GM19438 (cell line): ENCODE measurements around the gene CMTM4.
"Not testable (repeated sequence)": the region's sequence is repeated elsewhere in the genome, so short reads cannot be mapped to it uniquely, and the experiment has no call there.

Experiments
- ATAC-seq: cut with Tn5 transposase; IDR thresholded peaks from one replicate; pipeline ENCODE4 v1.9.1; 2021; ENCODE audit warnings: low read depth; ENCODE audit not compliant: unreplicated experiment

CMTM4 gene

DNA sequence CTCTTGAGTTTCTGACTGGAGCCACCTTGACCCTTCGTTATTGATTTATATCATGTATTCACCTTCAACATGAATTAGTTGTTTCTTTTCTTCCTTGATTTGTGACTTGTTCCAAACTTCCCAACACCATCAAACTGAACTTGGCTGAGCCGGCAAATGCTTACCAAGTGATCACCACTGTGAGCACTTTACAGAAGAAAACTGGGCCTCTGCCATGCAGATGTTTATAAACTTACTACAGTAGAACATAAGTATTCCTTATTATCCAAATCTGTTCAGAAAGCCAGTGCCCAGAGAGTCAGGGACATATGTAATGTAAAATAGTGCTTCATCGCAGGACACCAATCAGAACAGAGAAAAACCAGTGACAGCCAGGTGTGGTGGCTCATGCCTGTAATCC lies 19.9 kb downstream of the CMTM4 start:
- ATAC-seq, result no peak

DNA sequence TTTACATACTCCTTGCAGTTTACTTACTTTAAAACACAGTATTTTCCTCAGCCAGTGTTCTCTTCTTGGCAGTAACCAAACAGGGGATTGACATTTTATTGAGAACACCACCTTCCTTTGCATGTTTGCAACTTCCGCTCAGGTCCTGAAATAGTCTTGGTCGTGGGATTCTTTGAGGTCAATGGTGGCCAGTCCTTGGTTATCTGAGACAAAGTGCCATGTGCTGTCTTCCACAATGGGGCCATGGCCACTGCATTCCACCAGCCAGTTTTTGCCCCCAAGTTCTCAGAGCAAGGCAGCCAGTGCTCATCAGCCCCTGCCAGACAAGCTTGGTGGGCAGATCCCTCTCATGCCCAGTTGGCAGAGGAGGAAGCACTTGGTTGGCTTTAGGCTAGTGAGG lies 22.9 kb downstream of the CMTM4 start:
- ATAC-seq, result no peak

- ATAC-seq, result no peak
Observed at GRCh38 chr16:66670691-66671388, 25.7 kb downstream of the CMTM4 start.

GRCh38 chr16:66668777-66669444 lies 27.6 kb downstream of the CMTM4 start:
- no peak for ATAC-seq

GRCh38 chr16:66667944-66668343 lies 28.6 kb downstream of the CMTM4 start:
- no peak for ATAC-seq

DNA sequence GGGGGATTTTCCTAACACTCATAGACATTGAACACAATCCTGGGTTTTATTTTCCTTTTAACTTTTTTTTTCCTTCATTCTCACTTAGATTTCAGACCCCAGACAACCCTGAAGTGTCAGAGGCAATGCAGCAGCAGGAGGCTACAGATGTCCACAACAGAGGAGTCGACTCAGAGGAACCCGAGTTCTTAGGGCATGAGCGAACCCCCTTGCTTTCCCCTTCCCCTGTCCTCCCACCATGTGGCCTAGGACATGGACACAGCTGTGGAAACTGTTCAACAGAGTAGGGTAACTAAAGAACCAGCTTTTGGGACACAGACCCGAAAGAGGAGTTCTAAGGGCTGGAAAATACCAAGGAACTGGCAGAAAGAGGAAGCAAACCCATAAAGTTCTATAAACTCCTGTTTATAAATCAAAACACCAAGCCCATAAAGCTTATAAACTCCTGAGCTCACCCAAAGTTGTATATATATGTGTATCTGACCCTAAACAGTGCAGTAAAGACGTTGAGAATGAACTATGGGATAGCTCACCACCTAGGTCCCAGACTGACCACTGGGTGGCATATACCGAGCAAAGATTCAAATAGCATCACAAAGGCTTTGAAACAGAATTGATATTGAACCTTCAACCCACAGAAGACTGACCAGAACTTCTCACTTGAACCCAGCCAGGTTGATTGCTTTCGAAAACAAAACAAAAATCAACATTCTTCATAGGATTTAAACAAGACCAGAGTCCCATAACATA lies 33.9 kb downstream of the CMTM4 start:
- no peak for ATAC-seq

DNA sequence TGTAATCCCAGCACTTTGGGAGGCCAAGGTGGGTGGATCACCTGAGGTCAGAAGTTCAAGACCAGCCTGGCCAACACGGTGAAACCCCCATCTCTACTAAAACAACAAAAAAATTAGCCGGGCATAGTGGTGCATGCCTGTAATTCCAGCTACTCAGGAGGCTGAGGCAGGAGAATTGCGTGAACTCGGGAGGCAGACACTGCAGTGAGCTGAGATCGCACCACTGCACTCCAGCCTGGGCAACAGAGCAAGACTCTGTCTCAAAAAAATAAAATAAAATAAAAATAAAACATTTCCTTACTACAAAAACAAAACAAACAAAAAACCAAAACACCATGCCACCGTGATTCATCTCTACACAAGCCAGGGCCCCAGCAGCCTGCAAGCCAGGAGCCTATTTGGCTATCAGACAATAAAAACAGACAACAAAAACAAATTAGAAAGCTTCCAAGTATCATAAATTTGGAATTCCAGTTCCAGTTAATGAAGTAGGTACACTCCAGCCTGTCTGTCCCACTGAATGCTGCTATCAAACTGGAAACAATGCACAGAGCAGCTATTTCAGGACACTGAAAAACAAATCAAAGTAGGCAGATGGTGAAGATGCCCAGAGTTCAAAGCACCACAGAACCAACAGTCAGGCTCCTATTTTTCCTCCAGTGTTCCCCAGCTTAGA lies 34.7 kb downstream of the CMTM4 start:
- ATAC-seq, result not testable (repeated sequence)

DNA sequence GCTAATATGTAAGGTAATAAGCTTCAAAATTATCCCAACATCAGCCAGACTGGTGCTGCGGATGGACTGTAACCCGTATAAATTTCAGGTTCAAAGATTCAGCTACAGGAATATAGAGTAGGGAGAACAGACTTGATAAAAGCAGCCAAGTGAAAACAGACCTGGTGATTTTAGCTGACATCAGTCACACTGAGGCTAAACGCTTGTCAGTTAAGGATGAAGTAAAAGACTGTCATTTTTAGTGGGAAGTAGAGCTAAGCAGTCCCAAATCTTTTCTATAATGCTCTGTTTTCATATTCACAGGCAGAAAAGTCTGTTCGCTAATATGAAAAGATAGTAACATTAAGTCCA lies 35.4 kb downstream of the CMTM4 start:
- ATAC-seq, result no peak

DNA sequence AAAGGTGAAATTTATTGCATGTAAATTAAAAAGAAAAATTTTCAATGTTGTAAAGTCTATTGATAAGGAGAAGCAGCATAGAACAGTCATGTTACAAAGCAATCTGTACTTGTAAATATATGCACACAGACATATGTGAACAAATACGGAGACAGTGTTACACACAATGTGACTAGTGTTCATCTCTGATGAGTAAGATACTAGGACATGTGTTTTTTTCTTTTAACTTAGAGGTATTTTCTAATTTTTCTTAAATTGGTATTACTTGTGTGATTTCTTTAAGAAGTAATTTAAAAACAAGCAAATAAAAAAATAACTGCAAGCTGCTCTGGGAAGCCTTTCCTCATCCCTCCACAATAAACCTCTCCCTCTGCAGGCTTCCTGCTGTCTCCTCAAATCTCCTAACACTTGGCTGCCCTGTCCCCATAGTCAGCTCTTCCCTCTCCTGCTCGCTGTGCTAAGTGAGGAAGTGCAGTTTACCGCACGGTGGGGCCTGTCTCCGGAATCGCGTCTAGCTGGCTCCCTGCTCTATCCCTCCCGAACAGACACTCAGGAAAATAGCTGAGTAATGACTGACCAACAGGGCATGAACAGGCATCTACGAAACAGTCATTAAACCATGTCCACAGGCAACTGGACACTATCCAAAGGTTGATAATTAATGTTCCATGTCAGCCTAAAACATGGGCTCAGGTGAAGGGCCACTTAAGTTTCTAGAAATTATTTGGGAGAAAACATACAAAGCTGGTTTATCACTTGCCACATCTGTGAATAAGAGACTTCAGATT lies 35.9 kb downstream of the CMTM4 start:
- ATAC-seq, result no peak

GRCh38 chr16:66658860-66659190 lies 37.7 kb downstream of the CMTM4 start:
- ATAC-seq, result no peak

DNA sequence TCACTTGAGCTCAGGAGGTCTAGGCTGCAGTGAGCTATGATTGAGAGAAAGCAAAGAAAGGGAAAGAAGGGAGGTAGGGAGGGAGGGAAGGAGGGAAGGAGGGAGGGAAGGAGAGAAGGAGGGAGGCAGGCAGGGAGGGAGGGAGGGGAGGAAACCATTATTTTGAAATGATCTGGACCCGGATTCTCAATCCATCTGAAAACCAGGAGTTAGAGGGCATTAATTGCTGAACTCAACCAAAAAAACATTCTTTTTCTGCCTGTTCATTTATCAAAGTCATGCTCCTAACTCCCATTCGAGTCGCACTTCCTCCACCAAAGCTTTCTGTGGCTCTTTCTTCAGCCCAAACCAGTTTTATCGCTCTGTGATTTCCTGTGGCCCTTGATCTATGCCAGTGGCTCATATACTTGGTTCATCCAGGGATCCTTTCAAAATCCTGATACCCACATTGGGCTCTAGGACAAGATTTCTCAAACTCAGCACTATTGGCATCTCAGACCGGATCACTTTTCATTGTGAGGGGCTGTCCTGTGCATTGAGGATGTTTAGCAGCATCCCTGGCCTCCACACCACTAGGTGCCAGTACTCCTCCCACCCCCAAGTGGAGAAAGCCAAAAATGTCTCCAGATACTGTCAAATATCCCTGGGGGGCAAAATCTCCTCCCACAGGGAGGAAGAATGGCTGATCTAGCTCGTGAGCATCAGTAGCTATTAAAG lies 38.2 kb downstream of the CMTM4 start:
- ATAC-seq, result no peak

DNA sequence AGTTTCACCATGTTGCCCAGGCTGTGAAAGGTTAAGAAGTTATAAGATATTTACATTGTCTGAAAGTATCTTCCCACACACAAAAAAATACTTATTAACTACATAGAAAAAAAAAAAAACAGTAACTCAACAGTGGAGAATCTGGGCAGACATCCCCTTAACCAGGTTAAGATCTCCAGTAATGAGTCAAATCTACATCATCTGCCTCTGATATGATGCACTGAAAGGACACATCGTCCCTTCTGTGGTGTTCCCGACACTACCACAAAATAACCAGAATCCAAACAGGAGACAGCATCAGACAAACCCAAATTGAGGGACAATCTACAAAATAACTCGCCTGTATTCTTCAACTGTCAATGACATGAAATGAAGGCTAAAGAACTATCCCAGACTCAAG lies 40.0 kb downstream of the CMTM4 start:
- ATAC-seq, result no peak

DNA sequence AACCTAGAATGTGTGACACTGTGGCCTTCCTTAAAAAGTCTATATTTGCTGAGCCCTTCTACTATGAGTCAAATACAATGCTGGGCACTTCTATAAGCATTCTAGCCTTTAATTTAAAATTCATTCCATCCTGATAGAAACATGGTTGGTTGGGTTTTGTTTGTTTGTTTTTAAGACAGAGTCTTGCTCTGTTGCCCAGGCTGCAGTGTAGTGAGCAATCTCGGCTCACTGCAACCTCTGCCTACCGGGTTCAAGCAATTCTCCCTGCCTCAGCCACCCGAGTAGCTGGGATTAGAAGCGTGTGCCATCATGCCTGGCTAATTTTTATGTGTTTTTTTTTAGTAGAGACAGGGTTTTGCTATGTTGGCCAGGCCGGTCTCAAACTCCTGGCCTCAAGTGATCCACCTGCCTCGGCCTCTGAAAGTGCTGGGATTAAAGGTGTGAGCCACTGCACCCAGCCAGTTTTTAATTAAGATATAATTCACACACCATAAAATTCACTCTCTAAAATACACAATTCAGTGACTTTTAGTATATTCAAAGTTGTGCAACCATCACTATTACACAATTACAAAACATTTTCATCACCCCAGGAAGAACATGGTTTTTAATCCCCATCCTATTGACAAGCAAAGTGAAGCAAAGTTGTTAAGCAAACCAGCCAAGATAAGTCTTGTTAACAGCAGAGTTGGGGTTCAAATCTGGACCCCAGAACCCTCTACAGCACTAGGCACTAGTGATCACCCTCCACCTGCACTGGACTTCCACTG lies 42.8 kb downstream of the CMTM4 start:
- no peak for ATAC-seq

DNA sequence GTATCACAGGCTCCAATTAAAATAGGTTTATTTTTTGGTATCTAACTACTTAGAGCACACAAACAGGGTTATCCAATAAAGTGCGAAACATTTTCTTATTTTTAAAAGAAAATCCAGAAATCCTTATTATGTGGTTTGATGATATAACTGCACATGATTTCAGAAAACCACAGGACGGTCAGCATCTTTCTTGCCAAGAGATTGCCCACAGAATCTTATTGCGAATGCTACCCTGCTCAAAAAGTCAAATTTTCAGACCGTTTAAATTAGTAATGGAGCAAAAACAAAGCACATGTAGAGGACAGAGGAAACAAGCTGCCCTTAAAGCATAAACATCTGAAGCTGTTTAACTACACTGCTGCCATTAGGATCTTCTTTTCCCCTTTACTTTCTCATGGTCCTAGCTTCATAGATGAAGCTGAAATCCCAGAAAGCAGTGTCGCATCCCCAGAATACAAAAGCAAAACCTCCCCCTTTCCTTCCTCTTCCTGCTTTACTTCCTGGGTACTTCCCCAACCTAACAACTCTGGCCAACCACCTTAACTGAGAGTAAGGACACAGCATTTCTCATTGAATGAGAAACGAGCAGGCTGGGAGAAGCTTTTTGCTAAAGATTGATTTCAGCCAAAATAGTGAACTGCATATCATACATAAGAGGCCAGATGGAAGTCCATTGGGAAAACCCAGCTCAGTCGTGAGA lies 43.7 kb downstream of the CMTM4 start:
- ATAC-seq, result no peak

GRCh38 chr16:66651965-66652364 lies 44.6 kb downstream of the CMTM4 start:
- ATAC-seq, result no peak

GRCh38 chr16:66651474-66651765 lies 45.1 kb downstream of the CMTM4 start:
- no peak for ATAC-seq

GRCh38 chr16:66650707-66651473 lies 45.7 kb downstream of the CMTM4 start:
- no peak for ATAC-seq

- ATAC-seq, result no peak
Observed at GRCh38 chr16:66649636-66650205, 46.8 kb downstream of the CMTM4 start.
